Mammary epithelial cell (primary cell): ENCODE data around the gene TMEM97.

ENCODE experiments used
- EZH2 ChIP-seq: IDR thresholded peaks from 2 replicates; pipeline ENCODE4 v1.6.1; 2012; ENCODE audit warnings: low read length, inconsistent platforms, borderline replicate concordance
- TF ChIP-seq, protein P1 (sequence below), 2 donors: IDR thresholded peaks in 1 of 2; conservative IDR thresholded peaks in 1 of 2; 2 replicates each; pipeline ENCODE4 v1.5.1; 2011 to 2012; ENCODE audit warnings: inconsistent platforms in 2 of 2, low read length in 2 of 2, mild to moderate bottlenecking in 2 of 2, control low read depth in 1 of 2, low read depth in 1 of 2; ENCODE audit not compliant: insufficient read depth in 1 of 2; ENCODE audit errors: extremely low read depth in 1 of 2

DNA sequence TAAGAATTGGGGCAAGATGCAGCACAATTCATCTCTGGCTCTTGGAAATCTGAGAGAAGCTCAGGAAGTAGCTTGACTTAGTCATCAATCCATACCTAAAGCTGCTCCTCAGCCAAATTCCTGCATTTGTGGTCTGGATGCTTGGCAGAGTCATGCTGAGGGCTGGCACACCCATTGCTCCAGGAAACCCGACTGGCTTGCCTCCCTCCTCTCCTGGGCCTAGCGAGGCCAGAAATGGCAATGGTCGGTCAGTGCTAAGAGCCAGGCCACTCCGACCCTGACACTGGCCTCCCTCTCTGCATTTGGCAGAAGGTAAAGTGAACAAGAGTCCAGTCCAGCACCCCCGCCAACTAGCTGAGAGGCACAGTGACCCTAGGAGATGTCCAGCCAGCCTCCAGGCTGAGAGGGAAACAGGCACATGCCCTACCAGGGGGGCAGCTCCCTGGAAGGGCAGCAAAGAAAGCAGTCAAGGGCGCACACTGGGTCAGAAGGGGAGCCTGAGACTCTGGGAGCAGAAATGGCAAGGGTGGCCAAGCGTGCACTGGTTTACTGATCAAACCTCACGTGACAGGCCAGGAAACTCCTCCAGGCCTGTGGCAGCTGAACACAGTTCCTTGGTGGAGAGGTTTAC is 28.4 kb downstream of the TMEM97 start:
- TF ChIP-seq, protein P1, sequence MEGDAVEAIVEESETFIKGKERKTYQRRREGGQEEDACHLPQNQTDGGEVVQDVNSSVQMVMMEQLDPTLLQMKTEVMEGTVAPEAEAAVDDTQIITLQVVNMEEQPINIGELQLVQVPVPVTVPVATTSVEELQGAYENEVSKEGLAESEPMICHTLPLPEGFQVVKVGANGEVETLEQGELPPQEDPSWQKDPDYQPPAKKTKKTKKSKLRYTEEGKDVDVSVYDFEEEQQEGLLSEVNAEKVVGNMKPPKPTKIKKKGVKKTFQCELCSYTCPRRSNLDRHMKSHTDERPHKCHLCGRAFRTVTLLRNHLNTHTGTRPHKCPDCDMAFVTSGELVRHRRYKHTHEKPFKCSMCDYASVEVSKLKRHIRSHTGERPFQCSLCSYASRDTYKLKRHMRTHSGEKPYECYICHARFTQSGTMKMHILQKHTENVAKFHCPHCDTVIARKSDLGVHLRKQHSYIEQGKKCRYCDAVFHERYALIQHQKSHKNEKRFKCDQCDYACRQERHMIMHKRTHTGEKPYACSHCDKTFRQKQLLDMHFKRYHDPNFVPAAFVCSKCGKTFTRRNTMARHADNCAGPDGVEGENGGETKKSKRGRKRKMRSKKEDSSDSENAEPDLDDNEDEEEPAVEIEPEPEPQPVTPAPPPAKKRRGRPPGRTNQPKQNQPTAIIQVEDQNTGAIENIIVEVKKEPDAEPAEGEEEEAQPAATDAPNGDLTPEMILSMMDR (conservative IDR thresholded peaks at IDR 0.05 in 1 of 2, IDR thresholded peaks at IDR 0.05 in 1 of 2; ENCODE audit: extremely low read depth in 1 of 2, insufficient read depth in 1 of 2, low read depth in 1 of 2, low read length in 2 of 2), result no peak
- TF ChIP-seq EZH2, result no peak
